Measurements from ENCODE around the gene AP1B1.
A peak's percentile ranks its signal among the peaks of the same experiment; 100 is the strongest.

AP1B1 gene

GRCh38 chr22:29341056-29341848 lies 47.1 kb downstream of the AP1B1 start:
- TF ChIP-seq JUND (IDR thresholded peaks at IDR 0.05; ENCODE audit: low read depth), result no peak
- DNase-seq (ENCODE audit: low read depth in 1 of 2, low spot score in 1 of 2), result peak in 1 of 2 experiments; percentile 36
- in situ Hi-C loops (cut with HindIII; ENCODE audit: low pct_unique_long_range_greater_than_20kb, low sequenced_read_pairs), result no loop called here

- in situ Hi-C loops (cut with HindIII; ENCODE audit: low pct_unique_long_range_greater_than_20kb, low sequenced_read_pairs), result no loop called here
- no peak for DNase-seq (ENCODE audit: low read depth in 1 of 2, low spot score in 1 of 2)
- no peak for TF ChIP-seq JUND (IDR thresholded peaks at IDR 0.05; ENCODE audit: low read depth)
Observed at GRCh38 chr22:29340566-29340965, 47.8 kb downstream of the AP1B1 start.

- DNase-seq (ENCODE audit: low read depth in 1 of 2, low spot score in 1 of 2), result no peak
- in situ Hi-C loops (cut with HindIII; ENCODE audit: low pct_unique_long_range_greater_than_20kb, low sequenced_read_pairs), result no loop called here
Observed at GRCh38 chr22:29339381-29340235, 48.8 kb downstream of the AP1B1 start.

GRCh38 chr22:29338398-29338797 lies 50.0 kb downstream of the AP1B1 start:
- DNase-seq (ENCODE audit: low read depth in 1 of 2, low spot score in 1 of 2), result no peak
- in situ Hi-C loops (cut with HindIII; ENCODE audit: low pct_unique_long_range_greater_than_20kb, low sequenced_read_pairs), result no loop called here
- no peak for TF ChIP-seq JUND (IDR thresholded peaks at IDR 0.05; ENCODE audit: low read depth)

More at GRCh38 chr22:29339381-29340235, 48.8 kb downstream of the AP1B1 start:
- no peak for TF ChIP-seq JUND (IDR thresholded peaks at IDR 0.05; ENCODE audit: low read depth)

GRCh38 chr22:29337631-29338284 lies 50.6 kb downstream of the AP1B1 start:
- TF ChIP-seq JUND (IDR thresholded peaks at IDR 0.05; ENCODE audit: low read depth), result no peak
- in situ Hi-C loops (cut with HindIII; ENCODE audit: low pct_unique_long_range_greater_than_20kb, low sequenced_read_pairs), result no loop called here
- no peak for DNase-seq (ENCODE audit: low read depth in 1 of 2, low spot score in 1 of 2)

- DNase-seq (ENCODE audit: low read depth in 1 of 2, low spot score in 1 of 2), result peak; percentile 37 to 75
- in situ Hi-C loops (cut with HindIII; ENCODE audit: low pct_unique_long_range_greater_than_20kb, low sequenced_read_pairs), result no loop called here
- TF ChIP-seq JUND (IDR thresholded peaks at IDR 0.05; ENCODE audit: low read depth), result no peak
Observed at GRCh38 chr22:29336751-29337490, 51.4 kb downstream of the AP1B1 start.

- no peak for DNase-seq (ENCODE audit: low read depth in 1 of 2, low spot score in 1 of 2)
- no peak for TF ChIP-seq JUND (IDR thresholded peaks at IDR 0.05; ENCODE audit: low read depth)
- in situ Hi-C loops (cut with HindIII; ENCODE audit: low pct_unique_long_range_greater_than_20kb, low sequenced_read_pairs), result no loop called here
Observed at GRCh38 chr22:29335656-29336055, 52.7 kb downstream of the AP1B1 start.

GRCh38 chr22:29334696-29335344 lies 53.5 kb downstream of the AP1B1 start:
- TF ChIP-seq JUND (IDR thresholded peaks at IDR 0.05; ENCODE audit: low read depth), result no peak
- peak in 1 of 2 experiments; percentile 90 for DNase-seq (ENCODE audit: low read depth in 1 of 2, low spot score in 1 of 2)
- in situ Hi-C loops (cut with HindIII; ENCODE audit: low pct_unique_long_range_greater_than_20kb, low sequenced_read_pairs), result no loop called here

- DNase-seq (ENCODE audit: low read depth in 1 of 2, low spot score in 1 of 2), result no peak
- no peak for TF ChIP-seq JUND (IDR thresholded peaks at IDR 0.05; ENCODE audit: low read depth)
- in situ Hi-C loops (cut with HindIII; ENCODE audit: low pct_unique_long_range_greater_than_20kb, low sequenced_read_pairs), result no loop called here
Observed at GRCh38 chr22:29334148-29334547, 54.2 kb downstream of the AP1B1 start.

GRCh38 chr22:29332886-29333496 lies 55.4 kb downstream of the AP1B1 start:
- no peak for TF ChIP-seq JUND (IDR thresholded peaks at IDR 0.05; ENCODE audit: low read depth)
- in situ Hi-C loops (cut with HindIII; ENCODE audit: low pct_unique_long_range_greater_than_20kb, low sequenced_read_pairs), result no loop called here
- DNase-seq (ENCODE audit: low read depth in 1 of 2, low spot score in 1 of 2), result no peak

- no peak for TF ChIP-seq JUND (IDR thresholded peaks at IDR 0.05; ENCODE audit: low read depth)
- in situ Hi-C loops (cut with HindIII; ENCODE audit: low pct_unique_long_range_greater_than_20kb, low sequenced_read_pairs), result no loop called here
- DNase-seq (ENCODE audit: low read depth in 1 of 2, low spot score in 1 of 2), result no peak
Observed at GRCh38 chr22:29331658-29332300, 56.6 kb downstream of the AP1B1 start.

Data from T47D (cell line).